NCI-H226 (cell line): ENCODE measurements around the gene PTGES.
A peak's percentile ranks its signal among the peaks of the same experiment; 100 is the strongest.
"Not testable (repeated sequence)": the region's sequence is repeated elsewhere in the genome, so short reads cannot be mapped to it uniquely, and the experiment has no call there.

Experiments used
- DNase-seq: peaks from one replicate; pipeline ENCODE4 v3.0.0-alpha.2; 2015

The PTGES gene, protein sequence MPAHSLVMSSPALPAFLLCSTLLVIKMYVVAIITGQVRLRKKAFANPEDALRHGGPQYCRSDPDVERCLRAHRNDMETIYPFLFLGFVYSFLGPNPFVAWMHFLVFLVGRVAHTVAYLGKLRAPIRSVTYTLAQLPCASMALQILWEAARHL

GRCh38 chr9:129752900-129753729, at the start of gene PTGES:
TSS of gene PTGES (minus strand) at chr9:129753042. CDS start at chr9:129753012, 30 bp downstream.
- peak; percentile 89 for DNase-seq

- no peak for DNase-seq
Observed at GRCh38 chr9:129801504-129801903, 48.7 kb upstream of the PTGES start.

DNA sequence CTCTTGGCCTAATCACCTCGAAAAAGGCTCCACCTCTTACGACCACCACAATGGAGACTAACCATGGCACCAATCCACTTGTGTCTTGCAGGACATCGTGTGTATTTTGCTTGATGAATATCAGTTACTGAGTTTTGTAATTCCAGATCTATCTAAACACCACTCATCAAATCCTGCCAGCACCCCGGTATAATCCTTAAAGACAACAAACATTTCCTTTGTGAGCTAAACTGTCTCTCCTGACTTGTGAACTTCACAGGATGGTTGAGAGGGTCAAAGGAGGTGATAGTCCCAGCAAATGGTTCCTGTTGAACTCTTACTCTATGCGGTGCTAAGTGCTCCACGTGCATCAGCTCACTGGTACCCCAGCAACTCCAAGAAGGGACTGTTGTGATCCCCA, 46.1 kb upstream of the PTGES start:
- DNase-seq = no peak

DNA sequence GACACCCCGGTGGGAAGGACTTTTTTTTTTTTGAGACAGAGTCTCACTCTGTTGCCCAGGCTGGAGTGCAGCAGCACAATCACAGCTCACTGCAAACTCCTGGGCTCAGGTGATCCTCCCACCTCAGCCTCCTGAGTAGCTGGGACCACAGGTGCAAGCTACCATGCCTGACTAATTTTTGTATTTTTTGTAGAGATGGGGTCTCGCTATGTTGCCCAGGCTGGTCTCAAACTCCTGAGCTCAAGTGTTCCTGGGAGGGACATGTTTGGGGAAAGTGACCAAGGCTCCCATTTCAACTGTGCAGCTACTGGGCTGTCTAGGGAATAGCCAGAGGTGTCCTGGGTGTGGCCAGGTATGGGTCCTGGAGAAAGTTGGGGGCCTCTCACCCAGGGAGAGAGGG, 43.2 kb upstream of the PTGES start:
- not testable (repeated sequence) for DNase-seq

GRCh38 chr9:129794549-129794948, 41.7 kb upstream of the PTGES start:
- DNase-seq = no peak

GRCh38 chr9:129786481-129786880, 33.6 kb upstream of the PTGES start:
- no peak for DNase-seq

GRCh38 chr9:129785866-129786265, 33.0 kb upstream of the PTGES start:
- no peak for DNase-seq

DNA sequence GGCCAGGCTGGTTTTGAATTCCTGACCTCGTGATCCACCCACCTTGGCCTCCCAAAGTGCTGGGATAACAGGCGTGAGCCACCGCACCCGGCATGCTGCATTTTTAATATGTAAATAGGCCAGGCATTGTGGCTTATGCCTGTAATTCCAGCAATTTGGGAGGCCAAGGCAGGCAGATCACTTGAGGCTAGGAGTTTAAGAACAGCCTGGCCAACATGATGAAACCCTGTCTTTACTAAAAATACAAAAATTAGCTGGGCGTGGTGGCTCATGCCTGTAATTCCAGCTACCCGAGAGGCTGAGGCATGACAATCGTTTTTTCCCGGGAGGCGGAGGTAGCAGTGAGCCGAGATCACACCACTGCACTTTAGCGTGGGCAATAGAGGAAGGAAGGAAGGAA, 32.1 kb upstream of the PTGES start:
- not testable (repeated sequence) for DNase-seq

DNA sequence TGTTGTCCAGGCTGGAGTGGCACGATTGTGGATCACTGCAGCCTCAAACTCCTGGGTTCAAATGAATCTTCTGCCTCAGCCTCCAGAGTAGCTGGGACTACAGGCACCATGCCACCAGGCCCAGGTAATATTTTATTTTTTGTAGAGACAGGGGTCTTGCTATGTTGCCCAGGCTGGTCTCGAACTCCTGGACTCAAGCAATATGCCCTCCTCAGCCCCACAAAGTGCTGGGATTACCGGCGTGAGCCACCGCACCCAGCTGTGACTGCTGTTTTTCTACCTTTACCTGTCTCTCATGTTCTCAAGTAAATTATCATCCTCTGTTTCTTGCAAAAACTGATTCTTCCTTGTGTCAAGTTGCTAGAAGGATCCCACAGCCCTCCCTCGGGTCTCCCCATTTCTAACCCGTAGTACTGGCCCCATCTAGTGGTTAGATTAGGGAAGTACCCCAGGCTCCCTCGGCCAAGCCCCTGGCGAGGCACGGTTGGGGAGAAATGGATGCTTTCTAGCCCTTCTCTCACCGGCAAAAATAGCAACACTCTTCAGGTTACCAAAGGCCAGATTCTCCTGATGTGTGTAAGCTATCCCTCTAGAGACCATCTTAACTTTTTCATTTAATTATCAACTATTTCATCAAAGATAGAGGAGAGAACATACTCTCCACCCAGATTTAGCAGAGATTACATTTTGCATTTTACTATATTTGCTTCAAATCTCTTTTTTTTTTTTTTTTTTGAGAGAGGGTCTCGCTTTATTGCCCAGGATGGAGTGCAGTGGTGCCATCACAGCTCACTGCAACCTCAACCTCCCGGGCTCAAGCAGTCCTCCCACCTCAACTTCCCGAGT, 30.9 kb upstream of the PTGES start:
- DNase-seq = peak; percentile 50

DNA sequence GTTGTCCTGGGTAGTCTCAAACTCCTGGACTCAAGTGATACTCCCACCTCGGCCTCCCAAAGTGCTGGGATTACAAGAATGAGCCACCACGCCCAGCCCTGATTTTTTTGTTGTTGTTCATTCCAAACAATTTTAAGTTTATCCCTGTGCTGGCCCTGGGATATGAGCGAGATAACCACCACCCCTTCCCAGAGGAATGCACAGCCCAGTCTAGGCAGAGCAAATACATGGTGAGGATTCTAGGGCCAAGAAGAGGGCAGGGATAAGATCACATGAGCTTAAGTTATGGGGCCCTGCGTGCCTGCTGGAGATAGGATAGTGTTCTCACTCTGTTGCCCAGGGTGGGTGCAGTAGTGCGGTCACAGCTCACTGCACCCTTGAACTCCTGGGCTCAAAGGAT, 29.1 kb upstream of the PTGES start:
- DNase-seq = peak; percentile 44

GRCh38 chr9:129781131-129781530, 28.3 kb upstream of the PTGES start:
- DNase-seq = no peak

GRCh38 chr9:129779560-129780190, 26.8 kb upstream of the PTGES start:
- DNase-seq = no peak

GRCh38 chr9:129778469-129778868, 25.6 kb upstream of the PTGES start:
- DNase-seq = peak; percentile 51

DNA sequence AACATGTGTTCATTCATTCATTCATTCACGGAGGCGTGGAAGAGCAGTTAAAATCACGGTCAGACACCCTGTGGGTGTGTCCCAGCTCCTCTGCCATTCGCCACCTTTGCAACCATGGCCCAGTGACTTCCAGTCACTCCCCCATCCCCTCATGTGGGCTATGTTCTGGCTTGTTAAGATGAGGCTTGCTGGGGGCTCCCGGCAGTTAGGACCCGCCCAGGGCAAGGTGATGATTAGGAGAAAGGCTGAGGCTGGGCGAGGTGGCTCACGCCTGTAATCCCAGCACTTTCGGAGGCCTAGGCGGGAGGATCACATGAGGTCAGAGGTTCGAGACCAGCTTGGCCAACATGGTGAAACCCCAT, 24.9 kb upstream of the PTGES start:
- DNase-seq = no peak

- DNase-seq = peak; percentile 100
Observed at GRCh38 chr9:129776938-129777768, 24.3 kb upstream of the PTGES start.

DNA sequence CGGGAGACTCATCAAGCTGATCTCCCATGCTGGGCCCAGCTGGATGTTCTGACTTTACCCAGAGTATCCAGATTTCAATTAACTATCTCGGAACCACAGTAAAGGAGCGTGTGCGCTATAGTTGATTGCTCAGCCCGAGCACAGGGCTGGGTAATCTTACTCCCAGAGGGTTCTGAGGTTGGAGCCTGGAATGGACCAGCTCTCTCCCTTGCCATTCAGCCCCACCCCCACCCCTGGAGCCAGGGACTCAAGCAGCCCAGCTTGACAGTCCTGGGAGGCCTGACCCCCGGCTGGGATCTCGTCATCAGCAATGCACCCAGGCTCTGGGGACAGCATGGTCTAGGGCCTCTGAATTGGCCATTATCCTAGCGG, 23.7 kb upstream of the PTGES start:
- DNase-seq = no peak

DNA sequence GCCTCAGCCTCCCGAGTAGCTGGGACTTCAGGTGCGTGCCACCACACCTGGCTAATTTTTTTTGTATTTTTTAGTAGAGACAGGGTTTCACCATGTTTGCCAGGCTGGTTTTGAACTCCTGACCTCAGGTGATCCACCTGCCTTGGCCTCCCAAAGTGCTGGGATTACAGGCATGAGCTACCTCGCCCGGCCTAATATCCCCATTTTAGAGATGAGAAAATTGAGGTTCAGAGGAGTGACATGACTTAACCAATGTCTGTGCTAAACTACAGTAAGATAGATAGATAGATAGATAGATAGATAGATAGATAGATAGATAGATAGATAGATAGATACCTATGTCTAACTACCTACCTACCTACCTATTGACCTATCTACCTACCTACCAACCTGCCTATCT, 23.3 kb upstream of the PTGES start:
- DNase-seq = not testable (repeated sequence)

- no peak for DNase-seq
Observed at GRCh38 chr9:129775448-129775798, 22.6 kb upstream of the PTGES start.

- no peak for DNase-seq
Observed at GRCh38 chr9:129774791-129775447, 22.1 kb upstream of the PTGES start.

DNA sequence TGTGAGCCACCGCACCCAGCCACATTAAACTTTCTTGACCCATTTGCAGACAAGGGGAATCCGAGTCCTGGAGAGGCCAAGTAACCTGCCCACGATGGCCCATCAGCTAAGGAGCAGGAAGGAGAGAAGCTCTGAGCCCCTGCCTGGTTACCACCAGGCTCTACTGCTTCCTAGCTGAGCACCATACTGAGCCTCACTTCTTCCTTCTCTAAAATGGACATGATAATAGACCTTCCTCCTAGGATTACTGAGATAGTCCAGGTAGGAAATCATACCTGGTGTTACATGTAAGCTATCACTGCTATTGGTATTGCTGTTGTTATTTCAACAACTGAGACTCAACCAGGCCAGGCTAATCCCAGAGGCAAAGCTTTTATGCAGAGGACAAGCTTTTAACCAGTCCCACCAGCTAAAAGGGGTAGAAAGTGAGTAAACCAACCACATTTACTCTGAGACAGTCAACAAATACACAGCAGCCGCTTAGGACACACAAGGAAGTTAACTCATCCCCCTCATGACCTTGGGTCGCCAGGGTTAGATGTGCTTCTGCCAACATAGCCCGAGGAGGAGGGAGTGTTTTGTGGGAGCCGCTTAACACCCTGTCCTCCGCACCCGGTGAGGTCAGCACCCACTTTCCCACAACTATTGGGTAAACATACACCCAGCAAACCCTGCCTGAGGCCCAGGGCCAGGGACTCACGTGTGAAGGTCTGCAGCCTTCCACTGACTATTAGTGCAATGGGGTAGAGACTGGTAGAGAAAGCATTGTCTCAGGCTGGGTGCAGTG, 20.6 kb upstream of the PTGES start:
- peak; percentile 99 for DNase-seq

DNA sequence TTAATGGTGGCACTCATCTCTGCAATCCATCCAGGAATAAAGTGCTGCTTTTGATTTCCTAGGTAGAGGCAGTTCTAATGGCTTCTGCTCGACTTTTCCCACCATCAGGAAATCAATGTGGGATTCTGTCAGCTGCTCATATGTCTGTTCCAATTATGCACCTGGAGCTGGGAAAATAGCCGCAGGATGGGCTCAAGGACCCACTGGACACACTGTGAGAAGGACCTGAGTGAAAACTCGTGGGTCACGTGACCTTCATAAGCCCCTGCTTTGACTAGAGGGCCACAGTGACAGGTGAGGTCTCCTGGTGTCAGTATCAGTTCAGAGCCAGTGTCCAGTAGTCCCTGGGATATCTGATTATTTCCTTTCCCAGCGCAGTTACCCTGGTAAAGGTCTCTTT, 17.9 kb upstream of the PTGES start:
- no peak for DNase-seq
